GM10847 (cell line): ENCODE results near the gene COMT.

Experiments
- POLR2A ChIP-seq: IDR thresholded peaks from 2 replicates; pipeline ENCODE4 v1.6.1; 2011; ENCODE audit not compliant: insufficient read length; ENCODE audit errors: extremely low read depth

Gene COMT

DNA sequence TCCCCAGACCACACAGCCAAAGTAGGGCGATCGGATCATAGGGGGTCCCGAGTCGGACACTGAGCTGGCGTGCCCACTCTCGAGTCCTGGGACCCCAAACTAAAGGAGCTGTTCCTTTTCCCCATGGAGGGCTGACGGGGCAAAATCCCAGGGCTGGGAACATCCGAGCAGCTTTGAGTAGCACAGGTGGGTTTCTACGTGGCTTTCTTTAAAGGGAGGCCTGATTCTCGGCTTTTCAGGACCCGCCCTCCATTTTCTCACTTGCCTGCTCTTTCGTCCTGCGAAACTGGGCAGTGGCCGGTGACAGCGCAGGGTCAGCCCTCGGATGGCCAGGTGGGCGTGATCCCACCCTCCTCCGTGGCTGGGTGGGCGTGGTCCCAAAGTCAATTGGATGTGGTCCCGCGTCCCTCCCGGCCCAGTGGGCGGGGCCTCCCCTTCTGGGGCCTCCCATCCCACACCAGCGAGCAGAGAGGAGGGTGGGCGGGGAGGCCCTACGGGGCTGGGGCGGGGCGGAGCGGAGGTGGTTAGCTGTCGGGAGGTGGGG lies 17.5 kb downstream of the COMT start:
- TF ChIP-seq POLR2A, result no peak

DNA sequence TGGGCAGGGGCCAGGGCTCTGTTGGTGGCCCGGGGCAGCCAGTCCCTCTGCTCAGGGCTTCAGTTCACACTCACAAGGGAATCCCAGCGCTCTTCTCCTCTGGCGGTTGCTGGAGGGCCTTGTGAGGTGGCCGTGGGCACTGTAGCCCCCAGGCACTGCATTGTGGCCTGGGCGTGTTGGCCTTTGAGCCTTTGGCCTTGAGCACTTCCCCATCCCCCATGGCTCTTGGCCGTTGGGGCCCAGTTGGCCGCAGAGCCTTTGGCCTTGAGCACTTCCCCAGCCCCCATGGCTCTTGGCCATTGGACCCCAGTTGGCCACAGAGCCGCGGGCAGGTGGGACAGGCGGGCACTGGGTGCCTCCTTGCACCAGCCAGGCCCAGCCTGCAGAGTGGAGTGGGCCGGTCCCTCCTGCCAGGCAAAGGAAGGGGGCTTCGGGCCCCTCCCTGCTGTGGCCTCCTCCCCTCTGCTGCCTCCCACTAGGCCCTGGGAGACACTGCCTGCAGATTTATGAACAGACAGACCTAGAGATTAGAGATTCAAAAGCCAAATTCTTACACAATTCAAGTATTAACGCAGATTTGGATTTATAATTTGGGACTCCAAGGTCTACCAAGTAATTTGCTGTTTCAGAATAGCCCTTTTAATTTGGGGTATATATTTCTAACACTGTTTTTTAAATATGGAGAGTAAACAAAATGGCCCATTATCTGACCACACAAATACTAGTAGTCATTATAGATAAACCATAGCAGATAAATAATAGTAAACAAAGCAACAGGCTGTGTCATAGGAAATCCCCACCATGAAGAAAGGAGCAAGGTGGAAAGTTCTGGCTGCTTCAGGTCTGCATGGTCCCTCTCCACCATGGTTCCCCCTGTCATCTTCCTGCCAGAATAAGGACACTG lies 18.3 kb downstream of the COMT start:
- no peak for TF ChIP-seq POLR2A

DNA sequence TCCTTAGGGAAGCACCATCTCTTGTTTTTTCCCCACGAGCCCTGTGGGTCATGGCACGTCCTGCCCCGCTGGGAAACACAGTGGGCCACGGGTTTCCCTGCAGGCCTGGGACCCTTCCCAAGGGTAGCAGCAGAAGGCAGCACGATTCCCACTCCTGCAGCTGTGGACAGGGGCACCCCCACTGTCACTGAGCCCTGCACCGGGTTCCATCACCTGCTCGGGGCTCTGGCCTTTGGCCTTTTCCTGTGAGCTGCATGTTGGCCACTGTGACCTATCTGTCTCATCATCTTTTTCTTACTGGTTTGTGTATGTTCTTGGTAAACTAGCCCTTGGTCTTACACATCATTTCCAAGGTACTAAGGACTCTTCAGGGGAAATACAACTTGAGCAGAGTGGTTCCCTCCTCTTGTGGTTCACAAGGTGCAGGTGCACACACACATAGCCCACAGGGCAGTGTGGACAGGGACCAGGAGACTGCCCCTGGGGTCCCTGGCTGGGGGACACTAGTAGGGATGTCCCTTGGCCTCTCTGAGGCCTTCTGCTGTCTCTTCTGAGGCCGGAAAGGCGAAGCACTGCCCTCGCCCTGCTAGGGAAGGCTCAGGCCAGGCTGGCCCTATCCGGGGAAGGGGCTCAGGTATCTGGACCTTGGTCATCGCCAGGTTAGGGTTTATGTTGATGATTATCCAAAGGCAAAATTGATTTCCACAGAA lies 19.1 kb downstream of the COMT start:
- no peak for TF ChIP-seq POLR2A

DNA sequence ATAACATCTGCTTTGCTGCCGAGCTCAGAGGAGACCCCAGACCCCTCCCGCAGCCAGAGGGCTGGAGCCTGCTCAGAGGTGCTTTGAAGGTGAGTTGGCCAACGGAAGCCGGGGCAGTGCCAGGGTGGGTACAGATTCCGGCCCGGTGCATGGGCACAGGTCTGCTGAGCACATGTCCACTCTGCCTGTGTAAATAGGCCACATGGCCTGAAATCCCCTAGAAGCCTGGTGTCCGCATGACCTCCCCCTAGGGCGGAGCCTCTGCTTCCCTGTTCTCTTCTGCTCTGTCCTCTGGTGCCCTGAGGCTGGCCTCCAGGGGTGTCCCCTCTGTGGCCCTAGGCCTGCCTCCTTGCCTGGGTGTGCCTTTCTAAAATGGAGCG lies 19.6 kb downstream of the COMT start:
- no peak for TF ChIP-seq POLR2A

DNA sequence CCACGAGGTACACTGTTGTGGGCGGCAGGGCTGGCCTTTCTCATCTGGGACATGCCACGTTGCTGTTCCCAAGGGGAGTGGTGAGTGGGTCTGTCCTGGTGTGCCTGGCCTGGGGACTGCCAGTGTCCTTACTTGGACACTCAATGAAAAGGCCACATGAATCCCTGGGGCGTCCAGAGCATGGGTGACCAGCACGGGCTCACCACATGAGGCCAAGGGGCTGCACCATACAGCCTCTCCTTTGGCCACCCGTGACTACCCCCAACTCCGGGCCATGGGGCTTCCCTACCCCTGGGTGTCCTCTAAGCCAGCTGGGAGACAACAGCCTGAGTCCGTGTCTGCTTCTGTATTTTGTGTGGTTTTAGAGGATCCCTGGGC lies 20.3 kb downstream of the COMT start:
- no peak for TF ChIP-seq POLR2A

GRCh38 chr22:19962246-19962908 lies 20.8 kb downstream of the COMT start:
- no peak for TF ChIP-seq POLR2A

DNA sequence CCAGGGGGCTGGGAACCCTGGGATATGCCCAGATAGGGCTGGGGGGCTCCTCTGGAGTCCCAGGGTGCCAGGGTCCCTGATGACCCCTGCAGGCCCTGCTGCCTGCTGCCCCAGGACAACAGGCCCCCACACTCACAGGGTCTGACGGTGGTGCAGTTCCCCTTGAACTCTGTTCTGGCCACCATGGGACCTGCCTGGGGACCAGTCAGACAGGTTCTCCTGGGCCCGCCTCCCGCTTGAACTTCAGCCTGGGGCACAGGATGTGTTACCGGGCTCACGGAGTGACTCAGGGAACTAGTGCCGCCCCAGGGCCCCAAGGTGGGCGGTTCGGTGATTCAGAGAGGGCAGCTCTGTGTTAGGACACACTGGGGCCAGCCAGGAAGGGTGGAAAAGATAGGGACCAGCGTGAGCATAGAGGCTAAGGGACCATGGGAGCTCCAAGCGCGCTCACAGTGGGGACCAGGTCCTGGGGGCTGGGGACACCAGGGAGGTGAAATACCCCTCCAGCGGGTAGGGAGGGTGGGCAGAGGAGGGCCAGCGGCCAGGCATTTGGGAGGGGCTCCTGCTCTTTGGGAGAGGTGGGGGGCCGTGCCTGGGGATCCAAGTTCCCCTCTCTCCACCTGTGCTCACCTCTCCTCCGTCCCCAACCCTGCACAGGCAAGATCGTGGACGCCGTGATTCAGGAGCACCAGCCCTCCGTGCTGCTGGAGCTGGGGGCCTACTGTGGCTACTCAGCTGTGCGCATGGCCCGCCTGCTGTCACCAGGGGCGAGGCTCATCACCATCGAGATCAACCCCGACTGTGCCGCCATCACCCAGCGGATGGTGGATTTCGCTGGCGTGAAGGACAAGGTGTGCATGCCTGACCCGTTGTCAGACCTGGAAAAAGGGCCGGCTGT lies 21.6 kb downstream of the COMT start:
- no peak for TF ChIP-seq POLR2A

DNA sequence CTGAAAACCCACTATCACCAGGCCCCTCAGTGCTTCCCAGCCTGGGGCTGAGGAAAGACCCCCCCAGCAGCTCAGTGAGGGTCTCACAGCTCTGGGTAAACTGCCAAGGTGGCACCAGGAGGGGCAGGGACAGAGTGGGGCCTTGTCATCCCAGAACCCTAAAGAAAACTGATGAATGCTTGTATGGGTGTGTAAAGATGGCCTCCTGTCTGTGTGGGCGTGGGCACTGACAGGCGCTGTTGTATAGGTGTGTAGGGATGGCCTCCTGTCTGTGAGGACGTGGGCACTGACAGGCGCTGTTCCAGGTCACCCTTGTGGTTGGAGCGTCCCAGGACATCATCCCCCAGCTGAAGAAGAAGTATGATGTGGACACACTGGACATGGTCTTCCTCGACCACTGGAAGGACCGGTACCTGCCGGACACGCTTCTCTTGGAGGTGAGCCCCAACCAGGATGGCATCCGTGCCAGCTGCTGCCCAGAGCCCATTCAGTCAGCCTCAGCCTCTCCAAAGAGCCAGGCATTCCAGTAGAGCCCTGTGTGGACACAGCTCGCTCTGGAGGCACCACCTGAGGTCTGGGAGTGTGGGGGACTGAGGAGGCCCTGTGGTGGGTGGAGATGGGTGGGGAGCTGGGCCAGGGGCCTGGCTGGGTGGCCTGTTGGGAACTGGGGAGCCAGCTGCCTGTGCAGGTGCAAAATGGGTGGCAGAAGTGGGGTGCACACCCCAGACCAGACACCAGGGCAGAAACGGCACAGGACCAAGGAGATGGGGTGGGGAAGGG lies 22.5 kb downstream of the COMT start:
- TF ChIP-seq POLR2A, result no peak

DNA sequence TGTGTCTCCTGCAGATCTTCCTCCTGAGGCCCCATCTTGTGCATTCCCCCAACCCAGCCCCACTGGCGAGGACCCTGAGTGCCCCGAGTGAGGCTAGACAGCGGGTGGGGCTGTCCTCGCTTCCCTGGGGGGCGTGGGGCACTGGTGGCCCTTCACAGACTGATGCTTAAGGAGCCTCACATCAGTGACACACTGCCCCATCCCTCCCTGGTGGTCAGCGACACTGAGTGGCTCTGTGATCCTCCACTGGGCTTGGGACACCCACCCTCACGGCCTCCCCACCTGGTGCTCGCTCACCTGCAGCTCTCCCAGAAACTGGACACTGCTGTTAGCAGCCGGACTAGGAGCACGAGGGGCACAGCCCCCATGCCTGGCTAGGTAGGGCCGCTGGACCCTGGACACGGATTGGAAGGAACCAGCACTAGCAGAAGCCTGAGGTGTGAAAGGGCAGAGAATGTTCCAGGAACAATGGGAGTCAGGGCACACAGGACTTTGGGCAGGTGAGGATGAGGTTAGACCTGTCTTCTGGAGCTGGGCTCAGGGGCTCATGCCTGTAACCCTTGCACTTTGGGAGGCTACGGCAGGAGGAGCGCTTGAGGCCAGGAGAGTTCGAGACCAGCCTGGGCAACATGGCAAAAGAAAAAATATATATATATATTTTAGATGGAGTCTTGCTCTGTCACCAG lies 23.3 kb downstream of the COMT start:
- TF ChIP-seq POLR2A, result no peak

DNA sequence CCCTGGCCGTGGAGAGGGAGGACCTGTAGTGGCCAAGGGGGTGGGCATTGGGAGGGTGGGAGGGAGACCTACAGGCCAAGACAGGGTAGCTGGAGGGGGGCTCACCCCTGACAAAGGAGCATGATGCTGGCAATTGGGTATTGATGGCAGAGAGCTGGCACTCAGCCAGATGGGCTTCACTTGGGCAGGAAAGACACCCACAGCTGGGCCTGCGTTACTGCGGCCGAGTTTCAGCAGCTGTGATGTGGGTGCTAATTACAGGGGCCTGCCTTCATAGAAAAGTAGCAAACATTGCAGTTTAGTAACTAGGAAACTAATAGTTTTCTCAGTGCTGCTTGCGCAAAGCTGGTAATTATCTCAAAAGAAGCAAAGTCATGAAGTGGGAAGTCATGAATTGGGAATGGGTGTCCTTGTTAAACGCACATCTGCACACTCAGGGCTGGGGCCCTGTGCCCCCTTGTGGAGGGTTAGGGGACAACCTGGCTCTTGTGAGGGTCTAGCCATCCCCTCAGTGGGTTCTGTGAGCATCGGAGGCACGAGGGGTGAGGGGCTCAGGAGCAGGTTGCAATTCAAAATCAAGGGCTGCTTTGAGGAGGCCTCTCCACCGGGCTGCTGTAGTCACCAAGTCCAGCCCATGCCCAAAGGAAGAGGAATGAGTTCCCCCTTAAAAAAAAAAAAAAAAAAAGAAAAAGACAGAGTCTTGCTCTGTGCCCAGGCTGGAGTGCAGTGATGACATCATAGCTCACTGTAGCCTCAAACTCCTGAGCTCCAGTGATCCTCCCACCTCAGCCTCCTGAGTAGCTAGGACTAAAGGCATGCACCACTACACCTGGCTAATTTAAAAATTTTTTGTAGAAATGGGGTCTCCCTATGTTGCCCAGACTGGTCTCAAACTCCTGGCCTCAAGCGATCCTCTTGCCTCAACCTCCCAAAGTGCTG lies 24.5 kb downstream of the COMT start:
- no peak for TF ChIP-seq POLR2A

DNA sequence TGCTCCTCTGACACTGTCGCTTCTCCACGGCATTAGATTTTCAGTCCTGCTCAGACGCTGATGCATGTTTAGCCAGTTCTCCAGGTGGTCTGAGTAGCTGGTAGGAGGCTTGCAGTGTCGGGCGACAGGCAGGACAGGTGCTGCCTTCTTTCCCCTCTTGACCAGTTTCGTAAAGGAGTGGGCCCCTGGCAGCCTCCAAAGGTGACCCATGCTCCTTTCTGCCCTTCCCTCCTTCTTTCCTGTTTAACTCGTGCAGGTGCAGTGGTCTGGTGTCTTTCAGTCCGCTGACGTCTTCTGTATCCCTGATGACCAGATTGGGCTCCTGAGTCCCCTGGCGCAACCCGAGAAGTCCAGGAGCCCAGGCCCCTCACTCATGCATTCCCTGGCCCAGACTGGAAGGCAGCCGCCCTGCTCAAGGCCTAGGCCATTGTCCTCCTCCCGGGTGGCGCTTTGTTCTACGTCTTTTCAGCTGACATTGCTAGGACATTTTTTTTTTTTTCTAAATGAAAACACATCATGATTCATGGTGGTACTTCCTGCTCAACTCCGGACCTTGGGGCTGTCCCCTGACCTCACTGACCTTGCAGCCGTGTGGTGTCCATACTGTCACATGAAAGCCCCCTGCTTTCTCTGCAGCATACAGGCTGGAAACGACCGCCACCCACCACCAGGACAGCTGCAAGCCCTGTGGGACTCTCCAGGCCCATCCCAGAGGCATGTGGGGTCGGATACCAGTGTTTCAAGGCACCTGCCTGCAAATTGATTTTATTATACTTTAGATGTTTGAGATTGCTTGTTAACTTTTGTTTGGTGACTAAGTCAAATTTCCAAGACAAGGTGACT lies 25.6 kb downstream of the COMT start:
- TF ChIP-seq POLR2A, result no peak
